A549 treated with AZD9567 at 1 μM for 4 hours (cell line): ENCODE results near the gene TNNC2. TPM values are rescaled to one million over a fixed set of nuclear protein-coding genes. Genes with fewer than 3 reads are reported as not detected.

Experiments
- total RNA-seq: library from RNA; stranded (reverse); fragments of 200-300 nt; extraction: Qiagen RNA extraction; gene quantifications from 5 replicates; pipeline ENCODE4 v1.2.3, GENCODE V29; 2022; ENCODE audit not compliant: insufficient read depth

TNNC2 gene
- total RNA-seq, result 0.13 to 0.29 TPM (median 0.22 TPM) in 3 of 5 replicates, not detected in the others

DNA sequence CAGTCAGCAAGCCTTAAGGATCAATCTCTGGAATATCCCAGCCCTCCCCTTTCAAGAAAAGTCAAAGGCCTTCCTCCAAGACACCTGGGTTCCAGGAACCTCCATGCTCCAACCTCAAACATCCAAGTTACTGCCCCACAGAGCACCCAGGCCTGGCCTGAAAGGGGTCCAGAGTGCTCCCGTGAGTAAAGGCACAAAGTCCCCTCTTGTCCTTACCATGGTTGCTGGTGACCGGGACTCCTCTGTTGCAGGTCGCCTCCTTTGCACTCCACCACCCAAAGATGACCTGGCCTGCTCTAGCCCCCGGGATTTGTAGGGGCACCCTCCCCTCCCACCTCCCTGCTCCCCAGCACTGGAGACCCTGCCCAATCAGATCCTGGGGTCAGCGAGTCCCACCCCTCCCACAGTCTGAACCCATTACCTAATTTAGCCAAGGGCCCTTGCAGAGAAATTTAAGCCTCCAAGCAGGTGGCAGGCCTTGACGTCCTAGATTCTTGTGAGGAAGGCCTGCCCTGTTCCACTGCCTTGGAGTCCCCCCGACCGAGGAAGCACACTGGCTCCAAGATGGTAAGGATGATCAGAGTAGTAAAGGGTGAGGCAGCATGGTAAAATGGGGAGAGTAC lies at the start of gene TNNC2:
TSS of gene TNNC2 (minus strand) at position 283 of the 623 bp plus-strand sequence. CDS start at position 219, 64 bp downstream.

GRCh38 chr20:45857114-45857881 lies 30.2 kb upstream of the TNNC2 start, which contains the start of the genes ACOT8 and ZSWIM3:
ACOT8 (minus strand) TSS chr20:45857392; CDS start chr20:45857315, 77 bp downstream.
ZSWIM3 (plus strand) TSS chr20:45857614; CDS start chr20:45857826, 212 bp downstream.

GRCh38 chr20:45833030-45833882 lies 6.1 kb upstream of the TNNC2 start, which contains the start of gene SNX21:
SNX21 (plus strand) TSS chr20:45833799; CDS start chr20:45833920, 121 bp downstream.

GRCh38 chr20:45812157-45813005 lies 14.7 kb downstream of the TNNC2 start, which contains the start of gene UBE2C:
UBE2C (plus strand) TSS chr20:45812644; CDS start chr20:45812696, 52 bp downstream.

Other genes with a start within 250 kb of the TNNC2 start
- gene WFDC8, start 248.0 kb downstream of the TNNC2 start, total RNA-seq, result not detected in 5 replicates
- not detected in 5 replicates for gene WFDC10A, start 197.6 kb downstream of the TNNC2 start, total RNA-seq
- not detected in 5 replicates for gene WFDC9, start 196.0 kb downstream of the TNNC2 start, total RNA-seq
- not detected in 5 replicates for gene WFDC11, start 157.1 kb downstream of the TNNC2 start, total RNA-seq
- gene WFDC13, start 125.3 kb downstream of the TNNC2 start, total RNA-seq, result not detected in 5 replicates
- gene WFDC10B, start 122.3 kb downstream of the TNNC2 start, total RNA-seq, result not detected in 5 replicates
- gene SPINT4, start 105.0 kb downstream of the TNNC2 start, total RNA-seq, result not detected in 5 replicates
- gene WFDC3, start 35.4 kb downstream of the TNNC2 start, total RNA-seq, result 0.16 to 0.23 TPM in 2 of 5 replicates, not detected in the others
- 33.3 to 36.6 TPM (median 36.0 TPM) in 5 replicates for gene DNTTIP1, start 35.4 kb downstream of the TNNC2 start, total RNA-seq
- 218 to 237 TPM (median 227 TPM) in 5 replicates for gene UBE2C, start 14.7 kb downstream of the TNNC2 start, total RNA-seq
- gene SNX21, start 6.5 kb upstream of the TNNC2 start, total RNA-seq, result 9.4 to 11.1 TPM (median 10.3 TPM) in 5 replicates
- gene ACOT8, start 30.1 kb upstream of the TNNC2 start, total RNA-seq, result 14.3 to 20.5 TPM (median 19.4 TPM) in 5 replicates
- gene ZSWIM3, start 30.3 kb upstream of the TNNC2 start, total RNA-seq, result 1.4 to 3.3 TPM (median 1.5 TPM) in 5 replicates
- gene ZSWIM1, start 53.9 kb upstream of the TNNC2 start, total RNA-seq, result 5.2 to 8.3 TPM (median 5.8 TPM) in 5 replicates
- gene SPATA25, start 60.3 kb upstream of the TNNC2 start, total RNA-seq, result 0.22 to 0.46 TPM (median 0.36 TPM) in 4 of 5 replicates, not detected in the other
- 0.95 to 1.3 TPM (median 1.1 TPM) in 4 of 5 replicates, not detected in the other for gene NEURL2, start 63.9 kb upstream of the TNNC2 start, total RNA-seq
- gene CTSA, start 64.0 kb upstream of the TNNC2 start, total RNA-seq, result 102 to 120 TPM (median 111 TPM) in 5 replicates
- 1.6 to 1.9 TPM (median 1.7 TPM) in 4 of 5 replicates, not detected in the other for gene PLTP, start 84.8 kb upstream of the TNNC2 start, total RNA-seq
- 36.5 to 38.0 TPM (median 37.0 TPM) in 5 replicates for gene PCIF1, start 107.4 kb upstream of the TNNC2 start, total RNA-seq
- gene ZNF335, start 144.9 kb upstream of the TNNC2 start, total RNA-seq, result 8.3 to 9.8 TPM (median 9.5 TPM) in 5 replicates
- gene MMP9, start 181.6 kb upstream of the TNNC2 start, total RNA-seq, result 0.33 to 0.62 TPM (median 0.40 TPM) in 4 of 5 replicates, not detected in the other
- 8.8 to 19.1 TPM (median 13.8 TPM) in 5 replicates for gene SLC12A5, start 201.9 kb upstream of the TNNC2 start, total RNA-seq